Upper lobe of left lung (tissue), 4 donors: Measurements from ENCODE around the gene LSM12.

Experiments
- CTCF ChIP-seq, 6 experiments: fragments of 450-650 bp in 4 of 6; fragments of 200-600 bp in 2 of 6; sonication (generic) in 2 of 6; IDR thresholded peaks; one replicate each; pipeline ENCODE4 v1.5.1; 2016 to 2019; ENCODE audit warnings: antibody characterized with exemption in 6 of 6
- EP300 ChIP-seq, 4 donors: sonication (generic); formaldehyde crosslinking; IDR thresholded peaks; one replicate each; pipeline ENCODE4 v1.5.1; 2017; ENCODE audit warnings: antibody characterized with exemption in 4 of 4, control low read depth in 2 of 4
- POLR2A ChIP-seq, 4 donors: fragments of 450-650 bp; IDR thresholded peaks; one replicate each; pipeline ENCODE4 v1.5.1; 2016 to 2017; ENCODE audit warnings: antibody characterized with exemption in 4 of 4, mild to moderate bottlenecking in 2 of 4
- POLR2AphosphoS5 ChIP-seq, 2 donors: sonication (generic); formaldehyde crosslinking; IDR thresholded peaks; one replicate each; pipeline ENCODE4 v1.5.1; 2017; ENCODE audit warnings: antibody characterized with exemption in 2 of 2

DNA sequence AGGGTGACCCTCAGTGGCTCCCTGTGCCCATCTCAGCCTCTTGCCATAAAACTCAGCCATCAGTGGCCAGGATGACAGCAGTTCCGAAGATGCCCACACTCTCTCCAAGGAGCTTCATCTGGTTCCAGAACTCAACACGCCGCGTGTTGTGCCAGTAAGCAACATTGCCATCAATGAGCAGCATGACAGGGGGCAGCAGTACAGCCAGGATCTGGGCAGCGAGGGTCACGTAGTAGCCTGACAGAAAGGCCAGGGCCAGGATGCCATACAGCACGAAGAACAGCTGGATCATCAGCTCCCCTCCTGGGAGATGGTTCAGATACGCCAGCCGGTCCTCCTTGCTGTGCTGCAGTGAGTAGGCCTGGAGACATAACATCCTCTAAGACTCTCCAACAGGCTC is 54.6 kb downstream of the LSM12 start:
- no peak for TF ChIP-seq CTCF (IDR thresholded peaks at IDR 0.05)
- TF ChIP-seq POLR2A (IDR thresholded peaks at IDR 0.05), result no peak
- TF ChIP-seq POLR2AphosphoS5 (IDR thresholded peaks at IDR 0.05), result no peak
- no peak for TF ChIP-seq EP300 (IDR thresholded peaks at IDR 0.05)
